Globus pallidus (tissue), 1 donor: Measurements from ENCODE around the gene PLCG1.

Experiments used
- DNase-seq: peaks from one replicate; pipeline ENCODE4 v3.0.0-alpha.2; 2015; ENCODE audit warnings: low spot score

The PLCG1 gene

GRCh38 chr20:41180599-41181333 is 43.4 kb downstream of the PLCG1 start:
- no peak for DNase-seq

- DNase-seq = no peak
Measured at GRCh38 chr20:41181567-41181966, 44.2 kb downstream of the PLCG1 start.

- no peak for DNase-seq
Measured at GRCh38 chr20:41182296-41183212, 45.2 kb downstream of the PLCG1 start.

GRCh38 chr20:41183391-41183790 is 46.0 kb downstream of the PLCG1 start:
- DNase-seq = no peak

DNA sequence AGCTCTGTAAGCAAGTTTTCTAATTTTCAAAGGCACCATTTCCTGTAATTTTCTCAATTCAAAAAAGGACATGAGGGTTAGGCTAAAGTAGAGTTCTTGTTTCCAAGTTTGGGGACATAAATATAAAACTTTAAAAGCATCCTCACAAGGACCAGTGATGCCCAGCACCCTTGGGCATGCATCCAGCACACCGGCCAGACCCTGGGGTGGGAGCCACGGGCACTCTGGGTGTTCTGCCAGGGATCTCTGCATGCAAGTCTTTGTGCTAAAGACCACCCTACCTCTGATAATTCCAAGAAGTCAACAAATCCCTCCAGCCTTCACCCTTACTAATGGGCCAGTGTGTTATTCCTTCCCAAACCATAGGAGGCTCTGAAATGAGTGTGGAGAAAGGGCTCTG is 46.5 kb downstream of the PLCG1 start:
- no peak for DNase-seq

DNA sequence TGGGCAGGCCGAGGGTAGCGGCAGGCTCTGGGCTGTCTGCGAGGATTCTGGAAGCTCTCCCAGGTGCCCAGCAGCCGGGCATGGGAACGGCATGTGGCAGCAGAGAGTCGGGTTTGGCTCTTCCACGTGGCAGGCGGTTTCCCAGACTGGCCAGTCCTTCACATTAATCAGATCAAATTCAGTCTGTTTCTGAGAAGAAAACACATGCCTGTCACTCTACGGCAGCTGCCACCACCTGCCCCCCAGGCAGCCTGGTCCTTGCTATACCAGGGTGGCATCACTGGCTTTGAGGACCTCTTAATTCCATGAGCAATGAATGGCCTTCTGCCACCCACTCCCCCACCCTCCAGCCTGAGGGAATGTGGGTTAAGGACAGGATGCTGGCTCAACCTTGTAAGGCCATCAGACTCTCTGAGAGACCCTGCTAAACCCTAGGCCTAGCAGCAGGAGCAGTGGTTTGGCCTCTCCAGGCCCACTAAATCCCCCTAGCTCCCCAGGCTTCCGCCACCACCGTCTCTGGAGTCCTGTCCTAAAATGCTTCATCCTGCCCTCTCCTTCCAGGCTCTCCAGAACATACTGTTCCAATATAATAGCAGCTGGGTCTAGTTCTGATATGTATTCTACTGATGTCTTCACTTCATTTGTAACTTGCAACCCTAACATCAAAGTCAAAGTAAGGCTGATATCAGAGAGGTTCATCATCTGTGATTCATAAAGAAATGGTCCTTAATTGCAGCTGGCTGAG is 47.8 kb downstream of the PLCG1 start:
- DNase-seq = peak; percentile 84

GRCh38 chr20:41187668-41188067 is 50.3 kb downstream of the PLCG1 start:
- DNase-seq = no peak

GRCh38 chr20:41191562-41192500 is 54.5 kb downstream of the PLCG1 start:
- no peak for DNase-seq

- no peak for DNase-seq
Measured at GRCh38 chr20:41192575-41192974, 55.2 kb downstream of the PLCG1 start.

GRCh38 chr20:41196653-41197225 is 59.4 kb downstream of the PLCG1 start:
- DNase-seq = no peak

DNA sequence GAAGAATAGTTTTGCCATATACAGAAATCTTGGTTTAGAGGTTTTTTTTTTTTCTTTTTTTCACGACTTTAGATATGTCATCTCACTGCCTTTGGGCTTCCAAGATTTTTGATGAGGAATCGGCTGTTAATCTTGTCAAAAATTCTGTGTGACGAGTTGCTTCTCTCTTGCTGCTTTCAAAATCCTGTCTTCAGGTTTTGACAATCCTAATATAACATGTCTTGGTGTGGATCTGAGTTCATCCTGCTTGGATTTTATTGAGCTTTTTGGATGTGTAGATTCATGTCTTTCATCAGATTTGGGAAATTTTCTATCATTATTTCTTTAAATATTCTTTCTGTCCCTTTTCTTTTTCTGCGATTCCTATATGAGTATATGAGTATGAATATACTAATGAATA is 61.1 kb downstream of the PLCG1 start:
- no peak for DNase-seq

- no peak for DNase-seq
Measured at GRCh38 chr20:41200446-41201202, 63.3 kb downstream of the PLCG1 start.

GRCh38 chr20:41201760-41202159 is 64.4 kb downstream of the PLCG1 start:
- DNase-seq = no peak

DNA sequence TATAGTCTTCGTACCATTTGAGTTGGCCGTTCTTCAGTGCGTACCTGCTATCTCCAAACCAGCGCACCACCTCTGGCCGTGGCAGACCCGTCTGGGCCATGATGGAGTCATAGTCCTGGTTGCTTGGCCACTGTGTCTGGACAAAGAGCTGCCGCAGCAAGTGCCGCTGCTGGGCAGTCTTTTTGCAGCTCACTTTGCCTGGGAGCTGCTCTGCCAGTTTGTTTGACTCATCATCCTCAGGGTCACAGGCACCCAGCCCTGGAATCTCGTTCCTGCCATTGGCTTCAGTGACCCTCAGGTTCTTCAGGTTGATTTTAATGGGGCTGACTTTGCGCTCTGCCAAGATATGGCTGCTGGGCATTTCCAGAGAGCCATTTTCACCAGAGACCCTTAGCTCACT is 65.1 kb downstream of the PLCG1 start:
- no peak for DNase-seq

DNA sequence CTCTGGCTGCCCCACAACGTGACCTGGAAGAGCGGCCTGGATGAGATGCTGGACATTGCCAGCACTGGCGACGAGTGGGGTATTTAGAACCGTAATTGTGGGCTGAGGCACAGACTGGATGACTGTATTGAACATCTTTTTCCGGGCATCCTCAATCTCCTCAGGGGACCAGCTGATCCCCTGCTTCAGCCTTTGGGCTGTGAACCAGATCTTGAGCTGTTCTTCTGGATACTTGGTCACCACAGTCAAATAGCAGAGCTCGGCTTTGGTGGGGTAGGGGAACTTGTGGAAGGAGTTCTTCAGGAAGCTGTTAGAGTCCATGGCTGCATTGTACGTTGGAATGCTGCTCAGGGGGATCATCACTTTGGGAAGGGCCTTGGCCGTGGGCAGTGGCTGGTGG is 66.3 kb downstream of the PLCG1 start:
- no peak for DNase-seq

- DNase-seq = peak; percentile 78
Measured at GRCh38 chr20:41204304-41205265, 67.2 kb downstream of the PLCG1 start.

DNA sequence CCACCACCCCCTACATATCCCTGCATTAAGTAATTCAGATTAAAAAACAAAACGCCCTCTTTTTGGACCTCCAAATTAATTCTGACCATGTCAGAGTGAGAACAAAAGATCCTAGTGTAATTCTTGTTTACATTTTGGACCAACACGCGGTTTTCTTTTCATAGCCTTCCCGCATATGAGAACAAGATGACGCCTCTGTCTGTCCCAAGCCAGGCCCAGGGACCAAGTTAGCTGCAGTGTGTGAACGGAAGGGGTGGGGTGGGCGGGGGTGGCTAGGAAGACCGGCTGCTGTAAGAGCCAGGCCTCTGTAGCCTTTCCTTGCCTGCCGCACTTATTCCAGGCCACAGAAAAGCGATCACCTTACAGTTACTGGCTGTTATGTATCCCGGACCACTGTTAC is 68.0 kb downstream of the PLCG1 start:
- DNase-seq = peak; percentile 98

DNA sequence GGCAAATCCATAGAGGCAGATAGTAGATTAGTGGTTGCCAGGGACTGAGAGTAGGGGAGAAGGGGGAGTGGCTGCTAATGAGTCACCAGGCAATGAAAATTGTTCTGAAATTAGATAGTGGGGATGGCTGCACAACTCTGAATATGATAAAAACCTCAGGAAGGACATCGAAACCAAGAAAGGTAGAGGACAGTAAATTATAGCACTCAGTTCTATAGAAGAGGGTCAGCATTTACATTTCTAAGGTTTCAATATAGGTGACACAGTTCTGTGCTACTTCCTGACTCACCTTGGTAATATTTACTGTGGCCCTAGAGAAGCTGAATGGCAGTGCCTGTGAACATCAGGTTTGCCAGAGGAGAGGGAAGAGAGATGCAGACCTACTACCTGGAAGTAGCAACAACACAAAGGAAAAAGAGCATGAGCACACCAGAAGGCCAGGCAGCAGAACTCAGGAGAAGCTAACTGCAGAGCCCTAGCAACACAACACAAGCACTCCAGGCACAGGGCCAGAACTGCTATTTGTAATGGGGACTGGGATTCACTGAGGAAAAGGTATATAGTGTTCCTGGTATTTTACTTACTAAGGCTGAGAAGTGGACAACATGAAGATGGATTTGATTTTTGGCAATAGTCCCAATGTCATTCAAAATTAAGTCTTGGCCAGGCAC is 75.9 kb downstream of the PLCG1 start:
- no peak for DNase-seq

GRCh38 chr20:41214202-41214601 is 76.9 kb downstream of the PLCG1 start:
- DNase-seq = no peak
